Stimulated activated CD8-positive, alpha-beta memory T cell treated with anti-CD3 and anti-CD28 coated beads, Interleukin-4, amount 100 ng/mL, for 24 hours (primary cell): Measurements from ENCODE around the gene RPS16.

Experiments used
- DNase-seq: peaks from one replicate; pipeline ENCODE4 v3.0.0-alpha.2; 2020; ENCODE audit warnings: low read depth

Gene RPS16

DNA sequence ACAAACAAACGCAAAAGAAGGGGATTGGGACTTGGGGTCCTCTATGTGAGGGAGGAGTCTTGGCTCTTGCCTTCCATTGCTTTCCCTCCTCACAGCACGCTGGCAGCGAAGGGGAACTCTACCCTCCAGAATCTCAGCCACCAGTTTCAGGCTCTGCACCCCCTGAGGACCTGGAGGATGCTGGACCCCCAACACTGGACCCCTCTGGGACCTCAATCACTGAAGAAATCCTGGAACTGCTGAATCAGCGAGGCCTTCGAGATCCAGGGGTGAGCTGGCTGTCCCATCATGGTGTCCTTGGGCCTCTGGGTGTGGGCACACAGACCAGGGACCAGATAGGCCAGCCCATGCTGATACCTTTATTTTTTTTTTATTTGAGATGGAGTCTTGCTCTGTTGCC is 13.7 kb downstream of the RPS16 start:
- DNase-seq, result no peak

DNA sequence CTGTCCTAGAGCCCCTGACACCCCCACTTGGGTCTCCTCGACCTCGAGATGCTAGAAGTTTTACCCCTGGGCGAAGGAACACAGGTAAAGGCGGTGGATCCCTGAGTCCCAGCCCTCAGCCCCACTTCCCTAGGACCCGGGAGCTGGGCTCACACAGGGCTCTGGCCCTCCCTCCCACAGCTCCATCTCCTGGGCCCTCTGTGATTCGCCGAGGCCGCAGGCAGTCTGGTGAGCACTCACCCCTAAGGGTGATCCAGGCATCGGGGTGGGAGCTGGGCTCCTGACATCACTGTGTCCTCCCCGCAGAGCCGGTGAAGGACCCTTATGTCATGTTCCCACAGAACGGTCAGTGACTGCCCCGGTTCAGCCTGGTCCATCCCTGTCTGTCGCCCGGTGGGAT is 15.0 kb downstream of the RPS16 start:
- no peak for DNase-seq

DNA sequence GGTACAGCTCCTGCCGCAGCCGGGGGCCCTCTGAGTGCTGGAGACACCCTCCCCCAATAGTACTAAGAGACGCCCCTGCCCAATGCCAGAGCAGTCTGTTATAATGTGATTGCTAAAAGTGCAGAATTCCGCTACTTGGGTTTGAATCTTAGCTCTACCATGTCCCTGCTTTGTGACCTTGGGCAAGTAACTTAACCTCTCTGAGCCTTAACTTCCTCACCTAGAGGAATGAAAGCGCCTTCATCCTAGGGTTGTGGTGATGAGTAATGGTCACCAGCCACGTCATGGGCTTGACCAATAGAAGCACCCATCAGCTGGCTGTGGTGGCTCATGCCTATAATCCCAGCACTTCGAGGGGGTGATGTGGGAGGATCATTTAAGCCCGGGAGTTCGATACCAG is 16.7 kb downstream of the RPS16 start:
- no peak for DNase-seq

DNA sequence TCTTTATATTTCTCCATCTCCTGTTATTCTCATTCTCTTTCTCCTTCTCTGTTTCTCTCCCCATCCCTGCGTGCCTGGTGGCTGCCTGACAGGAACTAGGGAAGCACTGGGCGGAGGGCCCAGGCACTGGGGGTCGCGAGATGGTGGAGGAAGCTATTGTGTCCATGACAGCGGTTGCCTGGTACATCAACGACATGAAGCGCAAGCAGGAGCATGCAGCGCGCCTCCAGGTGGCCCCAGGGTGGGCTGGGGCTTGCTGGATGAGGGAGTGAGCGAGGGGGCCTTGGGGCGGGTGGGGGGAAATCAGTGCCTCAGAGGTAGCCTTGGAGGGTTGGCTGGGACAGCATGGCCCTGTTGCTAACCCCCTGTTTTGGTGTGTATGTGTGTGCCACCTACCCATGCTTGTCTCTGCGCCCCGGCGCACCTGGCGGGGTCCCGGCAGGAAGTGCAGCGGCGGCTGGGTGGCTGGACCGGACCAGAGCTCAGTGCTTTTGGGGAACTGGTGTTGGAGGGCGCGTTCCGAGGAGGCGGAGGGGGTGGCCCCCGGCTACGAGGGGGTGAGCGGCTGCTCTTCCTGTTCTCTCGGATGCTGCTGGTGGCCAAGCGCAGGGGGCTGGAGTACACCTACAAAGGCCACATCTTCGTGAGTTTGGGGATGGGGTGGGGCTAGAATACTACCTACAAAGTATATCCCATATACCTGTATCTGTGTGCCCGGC is 18.1 kb downstream of the RPS16 start:
- no peak for DNase-seq

DNA sequence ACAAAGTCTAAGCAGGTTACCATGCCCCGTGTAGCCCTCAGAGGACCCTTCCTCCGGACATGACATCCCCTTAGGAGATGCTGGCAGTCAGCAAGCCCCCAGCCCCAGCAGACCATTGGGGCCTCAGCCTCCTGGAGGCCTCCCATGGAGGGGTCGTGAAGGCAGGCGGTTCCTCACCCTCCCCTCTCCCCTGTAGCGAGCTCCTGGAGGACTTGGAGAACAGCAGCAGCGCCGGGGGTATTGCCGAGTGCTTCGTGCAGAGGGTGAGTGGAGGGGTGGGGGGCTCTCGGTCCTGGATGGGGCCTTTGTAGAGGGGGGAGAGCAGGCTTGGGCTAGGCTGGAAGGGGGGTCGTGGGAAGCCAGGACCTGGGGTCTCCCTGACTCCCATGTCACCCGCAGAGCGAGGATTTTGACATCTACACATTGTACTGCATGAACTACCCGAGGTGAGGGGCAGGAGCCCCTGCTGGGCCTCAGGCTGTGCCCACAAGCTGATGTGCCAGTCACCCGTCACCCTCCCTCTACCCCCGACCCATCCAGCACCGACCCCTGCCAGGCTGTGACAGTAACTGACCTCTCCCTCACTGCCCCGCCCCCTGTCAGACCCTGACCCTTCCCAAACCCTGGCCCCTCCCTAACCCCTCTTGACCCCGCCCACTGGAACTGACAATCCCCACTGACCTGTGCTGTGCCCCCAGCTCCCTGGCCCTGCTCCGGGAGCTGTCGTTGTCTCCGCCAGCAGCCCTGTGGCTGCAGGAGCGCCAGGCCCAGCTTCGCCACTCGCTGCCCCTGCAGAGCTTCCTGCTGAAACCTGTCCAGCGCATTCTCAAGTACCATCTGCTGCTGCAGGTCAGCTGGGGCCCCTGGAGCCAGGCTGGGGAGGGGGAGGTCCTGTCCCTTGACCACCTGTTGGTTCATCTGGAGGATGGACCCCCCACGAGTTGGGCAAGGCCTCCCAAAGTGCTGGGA is 19.3 kb downstream of the RPS16 start:
- no peak for DNase-seq

DNA sequence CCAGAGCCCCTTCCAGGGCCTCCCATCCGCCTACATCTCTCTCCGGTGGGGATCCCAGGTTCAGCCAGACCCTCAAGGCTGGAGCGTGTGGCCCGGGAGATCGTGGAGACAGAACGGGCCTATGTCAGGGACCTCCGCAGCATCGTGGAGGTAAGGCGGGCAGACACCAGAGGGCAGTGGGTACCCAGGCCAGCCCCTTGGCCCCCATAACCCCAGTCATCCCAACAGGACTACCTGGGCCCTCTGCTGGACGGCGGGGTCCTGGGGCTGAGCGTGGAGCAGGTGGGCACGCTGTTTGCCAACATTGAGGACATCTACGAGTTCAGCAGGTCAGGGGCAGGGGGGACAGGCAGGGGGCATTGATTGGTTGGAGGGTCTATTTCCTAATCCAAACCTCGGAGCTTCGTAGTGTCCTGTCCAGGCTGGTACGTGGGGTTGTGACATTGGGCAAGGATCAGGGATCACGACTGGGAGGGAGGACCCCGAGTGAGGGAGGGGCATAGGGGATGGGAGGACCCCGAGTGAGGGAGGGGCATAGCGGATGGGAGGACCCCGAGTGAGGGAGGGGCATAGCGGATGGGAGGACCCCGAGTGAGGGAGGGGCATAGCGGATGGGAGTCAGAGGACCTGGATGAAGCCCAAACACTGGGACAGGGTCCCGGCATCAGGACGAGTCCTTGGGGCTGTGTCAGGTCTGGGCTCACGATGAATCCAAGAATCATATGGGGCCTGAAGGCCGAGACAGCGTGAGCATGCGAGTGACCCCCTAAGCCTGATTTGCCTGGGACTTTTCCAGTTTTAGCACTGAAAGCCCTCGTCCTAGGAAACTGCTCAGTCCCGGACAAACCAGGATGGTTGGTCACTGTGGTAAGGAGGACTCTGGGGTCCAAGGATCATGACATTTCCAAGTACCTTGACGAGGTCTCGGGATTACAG is 20.4 kb downstream of the RPS16 start:
- DNase-seq, result no peak

DNA sequence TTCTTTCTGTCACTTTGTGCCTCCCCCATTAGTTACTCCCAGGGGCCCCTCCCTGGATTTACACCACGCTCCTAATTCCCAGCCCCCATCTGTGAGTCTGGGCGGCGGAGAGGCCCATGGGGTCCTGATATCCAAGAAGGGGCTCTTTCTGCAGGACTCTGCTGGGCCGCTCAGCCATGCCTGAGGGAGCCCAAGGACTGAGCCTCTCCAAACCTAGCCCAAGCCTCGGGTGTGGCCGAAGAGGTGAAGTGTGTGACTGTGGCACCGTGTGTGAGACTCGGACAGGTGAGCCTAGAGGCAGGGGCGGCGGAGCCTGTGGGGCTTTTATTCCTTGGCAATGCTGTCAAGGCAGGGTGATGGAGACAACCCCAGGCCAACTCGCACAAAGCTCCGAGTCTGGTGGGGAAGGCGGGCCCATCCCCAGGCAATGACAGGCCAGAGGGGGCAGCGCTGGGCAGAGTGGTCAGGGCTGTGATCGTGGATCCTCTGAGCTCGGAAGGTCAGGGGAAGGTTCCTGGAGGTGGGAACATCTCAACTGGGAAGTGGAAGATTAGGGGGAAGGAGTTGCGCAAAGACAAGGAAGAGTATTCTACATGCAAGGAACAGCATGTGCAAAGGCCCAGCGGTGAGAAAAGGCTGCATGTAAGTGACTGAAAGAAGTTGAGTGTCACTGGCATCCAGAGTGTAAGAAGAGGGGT is 21.7 kb downstream of the RPS16 start:
- no peak for DNase-seq

DNA sequence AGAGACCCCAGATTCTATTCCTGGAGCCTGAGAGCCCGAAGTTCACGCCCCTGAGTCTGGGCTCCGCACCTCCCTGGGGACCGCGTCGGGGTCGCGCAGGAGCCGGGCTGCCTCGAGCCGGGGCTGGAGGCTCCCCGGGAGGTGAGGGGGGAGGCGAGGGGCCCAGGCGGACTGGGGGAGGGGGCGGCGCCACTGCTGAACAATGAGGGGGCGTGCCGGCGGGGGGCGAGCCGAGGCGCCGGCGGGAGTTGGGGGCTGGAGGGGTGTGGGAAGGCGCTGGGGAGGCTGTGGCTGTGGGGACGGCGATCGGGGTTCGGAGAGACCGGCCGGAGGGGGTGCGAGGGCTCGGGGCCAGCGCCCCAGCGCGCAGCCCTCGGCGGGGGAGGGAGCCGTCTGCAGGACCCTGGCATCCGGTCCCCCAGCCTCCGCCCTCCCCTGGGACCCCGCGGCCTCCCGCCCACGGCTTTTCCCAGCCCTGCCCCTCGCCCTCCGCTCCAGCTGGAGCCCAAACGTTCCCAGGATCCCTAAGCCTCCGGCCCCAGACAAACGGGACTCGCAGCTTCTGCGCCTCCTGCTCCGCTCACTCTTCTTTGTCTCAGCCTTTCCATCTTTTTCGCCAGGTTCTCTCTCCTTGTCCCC is 22.4 kb downstream of the RPS16 start:
- no peak for DNase-seq

DNA sequence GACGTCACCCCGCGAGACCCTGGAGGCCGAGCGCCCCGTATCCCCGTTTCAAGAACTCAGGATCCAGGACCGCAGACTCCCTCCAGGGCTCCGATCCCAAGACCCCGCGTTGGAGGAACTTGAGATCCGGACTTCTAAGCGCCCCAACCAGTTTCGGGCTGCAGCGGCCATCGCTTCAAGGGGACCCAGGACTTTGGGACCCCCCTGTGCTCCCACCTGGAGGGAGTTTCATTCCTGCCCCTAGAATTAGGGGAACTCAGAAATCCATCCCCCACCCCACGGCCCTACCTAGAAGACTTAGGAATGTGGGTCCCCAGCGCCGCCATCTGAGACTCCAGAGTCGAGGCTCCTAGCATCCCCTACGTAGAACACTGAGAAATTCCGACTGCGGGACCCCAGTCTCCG is 22.9 kb downstream of the RPS16 start:
- DNase-seq, result no peak

DNA sequence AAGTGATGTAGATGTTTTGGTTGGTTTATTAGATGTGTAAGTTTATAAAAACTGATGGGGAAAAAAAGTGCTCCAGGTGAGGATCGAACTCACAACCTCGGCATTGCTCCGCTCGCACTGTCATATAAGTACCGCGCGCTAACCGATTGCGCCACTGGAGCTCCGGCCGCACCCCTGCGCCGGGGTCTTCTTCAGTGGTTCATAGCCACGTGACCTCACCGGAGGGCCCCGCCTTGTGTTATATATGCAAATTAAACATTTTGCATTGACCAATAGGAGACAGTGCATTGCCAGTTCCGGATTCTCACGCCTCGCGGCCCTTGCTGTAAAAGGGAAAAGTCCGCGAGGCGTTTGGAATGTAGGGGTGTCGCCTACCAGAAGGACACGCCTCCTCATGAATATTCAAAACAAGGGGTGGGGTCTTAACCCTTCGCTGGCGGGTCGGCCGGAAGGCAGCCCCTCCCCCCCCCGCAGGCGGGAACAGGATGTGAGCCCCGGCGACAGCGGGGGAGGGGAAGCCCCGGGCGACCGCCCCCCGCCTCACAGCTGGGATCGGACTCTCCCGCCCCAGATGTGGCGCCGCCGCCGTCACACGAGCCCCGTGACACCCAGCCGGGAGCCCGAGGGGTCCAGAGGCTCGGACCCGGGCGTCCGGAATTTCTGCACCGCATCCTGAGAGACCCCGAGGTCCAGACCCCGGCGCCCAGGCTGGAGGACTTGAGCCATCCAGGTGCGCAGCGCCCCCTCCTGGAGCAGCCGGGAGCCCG is 23.5 kb downstream of the RPS16 start, which contains the start of gene PLEKHG2:
TSS of gene PLEKHG2 (plus strand) at position 570 of the 767 bp plus-strand sequence. CDS start 1,418 bp downstream, outside the sequence.
- peak; percentile 92 for DNase-seq

DNA sequence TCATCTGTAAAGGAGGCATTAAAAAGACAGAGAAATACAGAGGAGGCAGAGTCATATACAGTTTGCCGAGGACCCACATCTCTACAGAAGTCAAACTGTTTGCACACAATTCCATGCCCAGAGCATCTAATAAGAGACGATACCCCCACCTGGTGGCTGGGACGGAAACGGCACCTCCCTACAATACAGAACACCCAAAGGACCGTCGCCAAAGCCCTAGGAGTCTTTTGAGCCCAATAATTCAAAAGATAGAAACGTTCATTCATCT is 24.0 kb downstream of the RPS16 start:
- DNase-seq, result peak; percentile 80

DNA sequence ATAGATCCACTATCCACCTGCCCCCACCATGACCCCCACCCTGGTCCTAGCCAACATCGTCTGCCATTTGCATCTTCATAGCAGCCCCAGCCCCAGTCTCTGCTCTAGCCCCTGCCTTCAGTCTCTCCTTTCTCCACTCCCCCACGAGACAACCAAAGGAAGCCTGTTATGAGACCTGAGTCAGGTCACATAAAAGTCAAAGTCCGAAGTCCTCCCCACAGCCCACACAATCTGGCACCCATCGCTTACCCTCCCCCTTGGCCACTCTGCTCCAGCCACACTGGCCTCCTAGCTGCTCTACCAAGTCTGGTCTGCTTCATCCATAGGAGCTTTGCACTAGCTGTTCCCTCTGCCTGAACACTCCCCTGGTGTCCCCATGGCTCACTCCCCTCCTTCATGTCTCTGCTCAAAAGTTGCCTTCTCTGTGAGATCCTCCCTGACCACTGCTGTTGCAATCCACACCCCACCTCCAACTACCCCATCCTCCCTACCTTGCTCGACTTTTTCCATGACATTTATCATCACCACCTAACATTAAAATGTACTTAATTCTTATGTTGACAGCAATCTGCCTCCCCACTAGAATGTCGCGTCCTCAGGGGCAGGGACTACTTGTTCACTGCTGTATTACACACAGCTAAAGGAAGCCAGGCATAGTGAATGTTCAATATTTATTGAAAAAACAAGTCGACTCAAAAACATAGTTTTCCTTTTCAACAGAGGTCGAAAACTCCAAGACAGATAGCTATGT is 24.5 kb downstream of the RPS16 start:
- DNase-seq, result no peak

DNA sequence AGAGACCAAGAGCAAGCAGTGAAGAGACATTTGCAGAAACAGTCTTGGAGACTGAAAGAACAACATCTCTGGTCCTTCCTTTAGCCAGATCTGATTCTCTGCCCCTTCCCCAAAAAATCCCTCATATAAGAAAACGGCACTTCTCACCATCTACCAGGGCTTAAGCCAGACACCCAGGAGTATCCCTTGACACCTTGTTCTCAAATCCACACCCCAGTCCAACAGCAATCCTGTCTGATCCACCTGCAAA is 25.0 kb downstream of the RPS16 start:
- no peak for DNase-seq

DNA sequence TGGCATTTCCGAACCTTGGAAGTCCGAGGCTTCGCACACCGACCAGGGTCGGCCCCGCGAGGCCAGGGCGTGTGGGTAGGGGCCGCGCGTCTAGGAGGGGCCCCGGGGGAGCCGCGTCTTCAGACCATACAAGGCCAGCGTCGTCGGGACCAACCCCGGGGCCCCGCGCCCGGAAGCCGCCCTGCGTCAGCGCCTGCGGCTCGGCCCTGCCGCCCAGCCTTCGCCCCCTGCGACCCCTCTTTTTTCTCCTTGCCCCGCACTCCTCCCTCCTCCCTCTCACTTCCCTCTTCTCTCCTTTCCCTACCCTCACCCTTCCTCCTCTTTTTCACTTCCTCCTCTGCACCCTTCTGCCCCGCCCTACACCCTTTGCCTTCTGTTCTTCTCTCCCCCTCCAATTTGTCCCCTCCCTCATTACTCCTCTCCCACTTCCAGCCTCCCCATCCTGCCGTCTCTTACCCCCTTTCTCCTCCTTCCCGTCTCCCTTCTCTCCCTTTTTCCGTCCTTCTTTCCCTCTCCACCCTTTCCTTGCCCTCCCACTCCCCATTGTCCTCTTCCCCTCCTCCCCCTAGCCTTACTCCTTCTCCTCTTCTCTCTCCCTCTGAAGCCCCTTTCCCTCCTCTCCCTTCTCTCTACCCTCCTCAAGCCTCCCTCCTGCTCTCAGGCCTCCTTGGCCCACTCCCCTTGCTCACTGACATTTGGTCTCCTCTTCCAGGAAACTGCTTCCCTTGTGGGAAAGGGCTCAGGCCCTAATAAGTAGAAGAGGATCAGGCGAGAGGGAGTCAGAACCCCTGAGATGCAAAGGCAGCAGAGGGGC is 25.5 kb downstream of the RPS16 start:
- DNase-seq, result peak; percentile 48

DNA sequence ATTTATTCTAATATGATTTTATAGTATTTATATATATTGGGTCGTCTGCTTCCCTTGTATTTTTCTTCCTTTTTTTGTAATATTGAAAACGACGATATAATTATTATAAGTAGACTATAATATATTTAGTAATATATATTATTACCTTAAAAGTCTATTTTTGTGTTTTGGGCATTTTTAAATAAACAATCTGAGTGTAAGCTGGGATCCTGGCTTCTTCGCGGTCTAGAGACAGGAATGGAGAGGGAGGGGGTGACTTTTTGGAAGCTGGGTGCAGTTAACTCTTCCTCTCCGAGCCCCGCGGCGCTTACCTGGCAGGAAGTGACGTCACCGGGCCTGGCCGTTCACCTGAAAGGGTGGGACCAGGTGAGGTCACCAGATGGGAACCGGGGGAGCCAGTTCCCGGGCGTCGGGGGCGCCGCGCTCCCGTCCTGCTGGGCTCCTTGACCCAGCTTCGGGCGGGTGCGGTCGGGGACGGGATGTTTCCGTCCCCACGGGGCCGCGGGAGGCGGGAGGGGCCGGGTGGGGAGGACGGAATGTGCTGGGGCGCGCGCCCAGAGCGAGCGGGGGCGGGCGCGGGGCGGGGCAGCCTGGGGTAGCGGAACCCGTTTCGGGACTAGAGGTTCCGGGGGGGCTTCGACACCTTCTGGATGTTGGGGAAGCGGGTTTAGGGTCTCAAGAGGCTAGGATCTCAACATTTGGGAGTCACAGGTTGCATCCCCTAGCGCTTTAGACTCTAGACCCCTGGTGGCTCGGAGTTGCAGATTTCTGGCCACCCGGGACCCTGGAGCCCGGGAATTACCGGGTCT is 26.3 kb downstream of the RPS16 start:
- peak; percentile 66 for DNase-seq

DNA sequence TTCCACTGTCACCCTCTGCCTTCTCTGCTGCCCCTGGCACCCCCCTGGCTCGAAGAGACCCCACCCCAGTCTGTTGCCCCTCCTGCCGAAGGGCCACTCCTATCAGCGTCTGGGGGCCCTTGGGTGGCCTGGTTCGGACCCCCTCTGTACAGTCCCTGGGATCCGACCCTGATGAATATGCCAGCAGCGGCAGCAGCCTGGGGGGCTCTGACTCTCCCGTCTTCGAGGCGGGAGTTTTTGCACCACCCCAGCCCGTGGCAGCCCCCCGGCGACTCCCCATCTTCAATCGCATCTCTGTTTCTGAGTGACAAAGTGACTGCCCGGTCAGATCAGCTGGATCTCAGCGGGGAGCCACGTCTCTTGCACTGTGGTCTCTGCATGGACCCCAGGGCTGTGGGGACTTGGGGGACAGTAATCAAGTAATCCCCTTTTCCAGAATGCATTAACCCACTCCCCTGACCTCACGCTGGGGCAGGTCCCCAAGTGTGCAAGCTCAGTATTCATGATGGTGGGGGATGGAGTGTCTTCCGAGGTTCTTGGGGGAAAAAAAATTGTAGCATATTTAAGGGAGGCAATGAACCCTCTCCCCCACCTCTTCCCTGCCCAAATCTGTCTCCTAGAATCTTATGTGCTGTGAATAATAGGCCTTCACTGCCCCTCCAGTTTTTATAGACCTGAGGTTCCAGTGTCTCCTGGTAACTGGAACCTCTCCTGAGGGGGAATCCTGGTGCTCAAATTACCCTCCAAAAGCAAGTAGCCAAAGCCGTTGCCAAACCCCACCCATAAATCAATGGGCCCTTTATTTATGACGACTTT is 27.1 kb downstream of the RPS16 start:
- no peak for DNase-seq

DNA sequence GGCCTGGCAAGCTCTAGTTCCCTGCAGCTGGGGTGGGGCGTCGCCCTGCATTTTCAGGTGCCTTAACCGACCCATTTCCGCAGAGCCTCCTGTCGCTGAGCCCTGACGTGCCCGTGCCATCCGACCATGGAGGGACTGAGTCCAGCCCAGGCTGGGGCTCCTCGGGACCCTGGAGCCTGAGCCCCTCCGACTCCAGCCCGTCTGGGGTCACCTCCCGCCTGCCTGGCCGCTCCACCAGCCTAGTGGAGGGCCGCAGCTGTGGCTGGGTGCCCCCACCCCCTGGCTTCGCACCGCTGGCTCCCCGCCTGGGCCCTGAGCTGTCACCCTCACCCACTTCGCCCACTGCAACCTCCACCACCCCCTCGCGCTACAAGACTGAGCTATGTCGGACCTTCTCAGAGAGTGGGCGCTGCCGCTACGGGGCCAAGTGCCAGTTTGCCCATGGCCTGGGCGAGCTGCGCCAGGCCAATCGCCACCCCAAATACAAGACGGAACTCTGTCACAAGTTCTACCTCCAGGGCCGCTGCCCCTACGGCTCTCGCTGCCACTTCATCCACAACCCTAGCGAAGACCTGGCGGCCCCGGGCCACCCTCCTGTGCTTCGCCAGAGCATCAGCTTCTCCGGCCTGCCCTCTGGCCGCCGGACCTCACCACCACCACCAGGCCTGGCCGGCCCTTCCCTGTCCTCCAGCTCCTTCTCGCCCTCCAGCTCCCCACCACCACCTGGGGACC is 27.9 kb downstream of the RPS16 start:
- DNase-seq, result peak; percentile 44
